HEK293 (cell line): ENCODE measurements around the gene TEKTIP1.

Source experiments
- CTCF ChIA-PET: fragments of 350-600 bp; formaldehyde crosslinking; extraction: SDS; loops from one replicate; lab custom pipeline; 2021; ENCODE audit warnings: antibody characterized with exemption; lab: Yijun Ruan, JAX
- POLR2A ChIA-PET: fragments of 300-600 bp; formaldehyde crosslinking; extraction: SDS; loops from one replicate; lab custom pipeline; 2020; ENCODE audit warnings: antibody characterized with exemption, inconsistent platforms; lab: Yijun Ruan, JAX
- H3K27ac ChIP-seq: fragments of 200-500 bp; sonication (Bioruptor generic); 2 replicates; pipeline ENCODE4 v1.5.1; 2014; ENCODE audit warnings: low read depth, low read length, control low read depth, inconsistent platforms; ENCODE audit errors: extremely low read depth
- H3K36me3 ChIP-seq, 2 experiments: fragments of 200-500 bp in 1 of 2; sonication (Bioruptor generic) in 1 of 2; 1 replicate in 1 of 2; 2 replicates in 1 of 2; pipeline ENCODE4 v1.5.1; 2014 to 2017; ENCODE audit warnings: inconsistent platforms in 2 of 2, low read length in 2 of 2; ENCODE audit not compliant: control insufficient read depth in 2 of 2, insufficient read depth in 1 of 2
- H3K4me1 ChIP-seq: fragments of 200-500 bp; sonication (Bioruptor generic); 2 replicates; pipeline ENCODE4 v1.5.1; 2014; ENCODE audit warnings: mild to moderate bottlenecking, low read length, inconsistent platforms; ENCODE audit not compliant: control insufficient read depth, insufficient read depth
- H3K4me3 ChIP-seq: 2 replicates; pipeline ENCODE4 v1.5.1; 2011; ENCODE audit warnings: low read depth, mild to moderate bottlenecking, control low read depth, low read length, moderate library complexity
- H3K9me3 ChIP-seq: fragments of 200-500 bp; sonication (Bioruptor generic); 2 replicates; pipeline ENCODE4 v1.5.1; 2014; ENCODE audit warnings: low read depth, low read length, inconsistent platforms; ENCODE audit not compliant: control insufficient read depth, insufficient read depth
- EGR2 ChIP-seq: fragments of 450-650 bp; formaldehyde crosslinking; IDR thresholded peaks from 2 replicates; pipeline ENCODE4 v1.5.1; 2016; ENCODE audit warnings: low read depth, missing biosample characterization, missing genetic modification characterization
- GLIS1 ChIP-seq: fragments of 450-650 bp; formaldehyde crosslinking; IDR thresholded peaks from 2 replicates; pipeline ENCODE4 v1.5.1; 2016; ENCODE audit warnings: missing biosample characterization, missing genetic modification characterization
- GLIS2 ChIP-seq: fragments of 450-650 bp; formaldehyde crosslinking; IDR thresholded peaks from 2 replicates; pipeline ENCODE4 v1.5.1; 2016; ENCODE audit warnings: missing biosample characterization, missing genetic modification characterization
- KLF17 ChIP-seq: fragments of 450-650 bp; formaldehyde crosslinking; IDR thresholded peaks from 2 replicates; pipeline ENCODE4 v1.5.1; 2016; ENCODE audit warnings: missing biosample characterization, missing genetic modification characterization
- MYNN ChIP-seq: fragments of 450-650 bp; formaldehyde crosslinking; IDR thresholded peaks from 2 replicates; pipeline ENCODE4 v1.5.1; 2016; ENCODE audit warnings: missing biosample characterization, missing genetic modification characterization, borderline replicate concordance
- OSR2 ChIP-seq: fragments of 450-650 bp; formaldehyde crosslinking; IDR thresholded peaks from 2 replicates; pipeline ENCODE4 v1.5.1; 2016; ENCODE audit warnings: missing biosample characterization, missing genetic modification characterization
- REPIN1 ChIP-seq: fragments of 450-650 bp; formaldehyde crosslinking; IDR thresholded peaks from 2 replicates; pipeline ENCODE4 v1.5.1; 2017; ENCODE audit warnings: missing biosample characterization, missing genetic modification characterization, low read depth
- YY1 ChIP-seq: fragments of 450-650 bp; formaldehyde crosslinking; IDR thresholded peaks from 2 replicates; pipeline ENCODE4 v1.5.1; 2018; ENCODE audit warnings: missing biosample characterization, missing genetic modification characterization
- ZBTB26 ChIP-seq: fragments of 450-650 bp; formaldehyde crosslinking; optimal IDR thresholded peaks from 2 replicates; pipeline ENCODE3; 2016; ENCODE audit warnings: missing biosample characterization, mild to moderate bottlenecking, missing genetic modification characterization
- ZNF148 ChIP-seq: fragments of 450-650 bp; formaldehyde crosslinking; IDR thresholded peaks from 2 replicates; pipeline ENCODE4 v1.5.0; 2017; ENCODE audit warnings: missing biosample characterization, missing genetic modification characterization, borderline replicate concordance
- ZNF155 ChIP-seq: fragments of 450-650 bp; formaldehyde crosslinking; IDR thresholded peaks from 2 replicates; pipeline ENCODE4 v1.5.1; 2016; ENCODE audit warnings: missing biosample characterization, missing genetic modification characterization
- ZNF2 ChIP-seq: fragments of 450-650 bp; formaldehyde crosslinking; IDR thresholded peaks from 2 replicates; pipeline ENCODE4 v1.5.1; 2016; ENCODE audit warnings: missing biosample characterization, missing genetic modification characterization
- ZNF302 ChIP-seq: fragments of 450-650 bp; formaldehyde crosslinking; IDR thresholded peaks from 2 replicates; pipeline ENCODE4 v1.5.1; 2016; ENCODE audit warnings: missing biosample characterization, missing genetic modification characterization, low read depth
- ZNF335 ChIP-seq: fragments of 450-650 bp; formaldehyde crosslinking; conservative IDR thresholded peaks from 2 replicates; pipeline ENCODE4 v1.5.1; 2016; ENCODE audit warnings: missing biosample characterization, missing genetic modification characterization
- ZNF341 ChIP-seq: fragments of 450-650 bp; formaldehyde crosslinking; IDR thresholded peaks from 2 replicates; pipeline ENCODE4; 2016; ENCODE audit warnings: low read depth, missing biosample characterization, missing genetic modification characterization
- ZNF391 ChIP-seq: fragments of 450-650 bp; formaldehyde crosslinking; IDR thresholded peaks from 2 replicates; pipeline ENCODE4 v1.5.1; 2016; ENCODE audit warnings: low read depth, missing biosample characterization, missing genetic modification characterization, borderline replicate concordance
- ZNF426 ChIP-seq: fragments of 450-650 bp; formaldehyde crosslinking; IDR thresholded peaks from 2 replicates; pipeline ENCODE4 v1.5.1; 2017; ENCODE audit warnings: missing biosample characterization, missing genetic modification characterization, mild to moderate bottlenecking, inconsistent platforms, moderate library complexity
- ZNF530 ChIP-seq: fragments of 450-650 bp; formaldehyde crosslinking; IDR thresholded peaks from 2 replicates; pipeline ENCODE4 v1.5.1; 2016; ENCODE audit warnings: low read depth, missing biosample characterization, missing genetic modification characterization
- ZNF548 ChIP-seq: fragments of 450-650 bp; formaldehyde crosslinking; IDR thresholded peaks from 2 replicates; pipeline ENCODE4 v1.5.1; 2016; ENCODE audit warnings: missing biosample characterization, missing genetic modification characterization
- ZNF561 ChIP-seq: fragments of 450-650 bp; IDR thresholded peaks from 2 replicates; pipeline ENCODE4 v1.5.1; 2018; ENCODE audit warnings: missing biosample characterization, missing genetic modification characterization, borderline replicate concordance
- ZNF785 ChIP-seq: fragments of 450-650 bp; formaldehyde crosslinking; IDR thresholded peaks from 2 replicates; pipeline ENCODE4 v1.5.1; 2016; ENCODE audit warnings: missing biosample characterization, missing genetic modification characterization
- ZNF791 ChIP-seq: fragments of 450-650 bp; formaldehyde crosslinking; IDR thresholded peaks from 2 replicates; pipeline ENCODE4 v1.5.1; 2016; ENCODE audit warnings: missing biosample characterization, missing genetic modification characterization
- ZNF830 ChIP-seq: fragments of 450-650 bp; IDR thresholded peaks from 2 replicates; pipeline ENCODE4 v1.5.0; 2018; ENCODE audit warnings: missing biosample characterization, missing genetic modification characterization, low read depth, mild to moderate bottlenecking, moderate library complexity
- ZXDB ChIP-seq: fragments of 450-650 bp; formaldehyde crosslinking; IDR thresholded peaks from 2 replicates; pipeline ENCODE4 v1.5.1; 2016; ENCODE audit warnings: missing biosample characterization, missing genetic modification characterization

Gene TEKTIP1

GRCh38 chr19:3554254-3555083, 15.5 kb downstream of the TEKTIP1 start:
- Histone ChIP-seq H3K9me3 (no peaks in the 10 kb centered on the region), H3K4me3 (no peak overlapping the region), H3K27ac (no peak overlapping the region; the same call in 1 of the 2 replicates), H3K4me1 (0 out of 2 replicates have a peak, but pooled peaks cover 2% of the 10 kb centered on the region), H3K36me3 (peaks cover 0 to 7% of the 10 kb centered on the region in 2 experiments; a peak in 2 of 3 replicates)
- TF ChIP-seq OSR2 (tag by site-specific recombination) (peak; percentile 34; the same call in 1 of the 2 replicates), ZNF426 (no peak)
- ChIA-PET POLR2A (interaction anchor here (0.6 kb wide), 1 partner anchor 134 kb away, joined by 3 read pairs; no protein-coding TSS in a partner anchor), CTCF (interaction anchor here (1.0 to 2.7 kb wide), 5 partner anchors 9 to 248 kb away, joined by 3 to 21 read pairs (median 3); no protein-coding TSS in a partner anchor)

GRCh38 chr19:3555653-3556422, 16.9 kb downstream of the TEKTIP1 start:
- no peak overlapping the region; the same call in none of the 2 replicates for H3K4me3 ChIP-seq

DNA sequence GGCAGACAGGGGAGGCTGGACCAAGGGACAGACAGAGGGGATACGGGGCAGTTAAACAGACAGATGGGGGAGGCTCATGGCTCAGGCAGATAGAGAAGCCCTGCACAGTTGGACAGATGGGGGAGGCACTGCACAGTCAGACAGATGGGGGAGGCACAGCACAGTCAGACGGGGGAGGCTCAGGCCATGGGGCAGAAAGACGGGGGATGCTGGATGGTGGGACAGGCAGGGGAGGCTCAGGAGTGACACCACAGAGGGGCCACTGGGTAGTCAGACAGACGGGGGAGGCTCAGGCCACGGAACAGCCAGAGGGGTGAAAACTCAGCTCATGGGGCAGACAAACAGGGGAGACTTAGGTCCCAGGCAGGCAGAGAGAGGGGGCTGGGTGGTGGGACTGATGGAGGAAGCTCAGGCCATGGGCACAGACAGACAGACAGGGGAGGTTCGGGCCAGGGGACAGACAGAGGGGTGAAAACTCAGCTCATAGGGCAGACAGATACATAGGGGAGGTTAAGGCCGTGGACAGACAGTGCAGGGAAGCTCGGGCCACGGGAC, 17.5 kb downstream of the TEKTIP1 start:
- CTCF ChIA-PET: interaction anchor here (0.6 to 1.5 kb wide), 5 partner anchors 10 to 584 kb away, joined by 3 to 5 read pairs (median 4); no protein-coding TSS in a partner anchor
- H3K4me3 ChIP-seq: peak overlapping the region; percentile 85
- POLR2A ChIA-PET: interaction anchor here (0.6 to 1.4 kb wide), 5 partner anchors 11 to 20 kb away, joined by 3 to 7 read pairs (median 3); no protein-coding TSS in a partner anchor
- peak overlapping the region; percentile 42; the same call in 1 of the 2 replicates for H3K27ac ChIP-seq
- H3K9me3 ChIP-seq: no peaks in the 10 kb centered on the region
- 0 out of 2 replicates have a peak, but pooled peaks cover 2% of the 10 kb centered on the region for H3K4me1 ChIP-seq
- H3K36me3 ChIP-seq: no peaks in the 10 kb centered on the region; a peak in 1 of 3 replicates
- TF ChIP-seq ZNF2 (tag by site-specific recombination) (no peak), ZNF335 (peak; percentile 13; the same call in 1 of the 2 replicates), ZNF148 (tag by site-specific recombination) (no peak), ZNF530 (tag by site-specific recombination) (no peak), ZNF548 (tag by site-specific recombination) (no peak), ZNF785 (tag by site-specific recombination) (0 out of 2 replicates have a peak, but pooled peaks have one; percentile 25), ZNF302 (no peak), ZNF830 (tag by site-specific recombination) (no peak), EGR2 (tag by site-specific recombination) (0 out of 2 replicates have a peak, but pooled peaks have one; percentile 20), ZNF391 (tag by site-specific recombination) (peak; percentile 31; the same call in 1 of the 2 replicates), ZNF155 (tag by site-specific recombination) (no peak), ZNF561 (tag by site-specific recombination) (no peak), ZBTB26 (tag by site-specific recombination) (no peak), KLF17 (tag by site-specific recombination) (peak; percentile 61; the same call in 1 of the 2 replicates), MYNN (tag by site-specific recombination) (no peak), ZNF341 (tag by site-specific recombination) (peak; percentile 84), YY1 (tag by site-specific recombination) (no peak), ZXDB (tag by site-specific recombination) (no peak)

More at GRCh38 chr19:3555653-3556422, 16.9 kb downstream of the TEKTIP1 start:
- ChIA-PET POLR2A (interaction anchor here (0.8 to 1.0 kb wide), 2 partner anchors 11 to 18 kb away, joined by 3 to 7 read pairs; no protein-coding TSS in a partner anchor), CTCF (interaction anchor here (0.6 to 2.7 kb wide), 6 partner anchors 10 to 126 kb away, joined by 3 to 21 read pairs (median 4); no protein-coding TSS in a partner anchor)
- TF ChIP-seq REPIN1 (tag by site-specific recombination) (no peak), ZNF791 (tag by site-specific recombination) (no peak), GLIS1 (tag by site-specific recombination) (0 out of 2 replicates have a peak, but pooled peaks have one; percentile 18), GLIS2 (tag by site-specific recombination) (0 out of 2 replicates have a peak, but pooled peaks have one; percentile 6)
- 0 out of 2 replicates have a peak, but pooled peaks cover 2% of the 10 kb centered on the region for H3K4me1 ChIP-seq
- no peak overlapping the region for H3K27ac ChIP-seq
- peaks cover 0 to 3% of the 10 kb centered on the region in 2 experiments; a peak in 2 of 3 replicates for H3K36me3 ChIP-seq
- H3K9me3 ChIP-seq: no peaks in the 10 kb centered on the region
